HEK293T (cell line): ENCODE measurements around the gene CDC37.
A peak's percentile ranks its signal among the peaks of the same experiment; 100 is the strongest.

Experiments used
- ARNT ChIP-seq: fragments of 450-650 bp; IDR thresholded peaks from 2 replicates; pipeline ENCODE4 v1.6.1; 2017; ENCODE audit warnings: mild to moderate bottlenecking
- BHLHE40 ChIP-seq: fragments of 450-650 bp; IDR thresholded peaks from 2 replicates; pipeline ENCODE4 v1.6.1; 2016; ENCODE audit warnings: mild to moderate bottlenecking, moderate library complexity, borderline replicate concordance
- ELF4 ChIP-seq: fragments of 450-650 bp; IDR thresholded peaks from 2 replicates; pipeline ENCODE4 v1.6.1; 2017; ENCODE audit warnings: antibody characterized with exemption
- FOXA1 ChIP-seq: fragments of 450-650 bp; IDR thresholded peaks from 2 replicates; pipeline ENCODE4 v1.6.1; 2016; ENCODE audit warnings: mild to moderate bottlenecking
- FOXK2 ChIP-seq: fragments of 450-650 bp; IDR thresholded peaks from 2 replicates; pipeline ENCODE4 v1.6.1; 2016; ENCODE audit warnings: mild to moderate bottlenecking
- FOXM1 ChIP-seq: fragments of 450-650 bp; IDR thresholded peaks from 2 replicates; pipeline ENCODE4 v1.6.1; 2017; ENCODE audit warnings: mild to moderate bottlenecking, borderline replicate concordance
- HDGF ChIP-seq: fragments of 450-650 bp; IDR thresholded peaks from 2 replicates; pipeline ENCODE4 v1.6.1; 2017; ENCODE audit warnings: antibody characterized with exemption, borderline replicate concordance
- NFRKB ChIP-seq: fragments of 450-650 bp; IDR thresholded peaks from 2 replicates; pipeline ENCODE4 v1.6.1; 2016; ENCODE audit warnings: mild to moderate bottlenecking, moderate library complexity
- PKNOX1 ChIP-seq: fragments of 450-650 bp; IDR thresholded peaks from 2 replicates; pipeline ENCODE4 v1.6.1; 2016
- SP1 ChIP-seq: fragments of 450-650 bp; IDR thresholded peaks from 2 replicates; pipeline ENCODE4 v1.6.1; 2017
- SUZ12 ChIP-seq: fragments of 450-650 bp; IDR thresholded peaks from 2 replicates; pipeline ENCODE4 v1.6.1; 2016; ENCODE audit warnings: mild to moderate bottlenecking
- TARDBP ChIP-seq: fragments of 450-650 bp; IDR thresholded peaks from 2 replicates; pipeline ENCODE4 v1.6.1; 2016
- ZNF384 ChIP-seq: fragments of 450-650 bp; IDR thresholded peaks from 2 replicates; pipeline ENCODE4 v1.6.1; 2016

DNA sequence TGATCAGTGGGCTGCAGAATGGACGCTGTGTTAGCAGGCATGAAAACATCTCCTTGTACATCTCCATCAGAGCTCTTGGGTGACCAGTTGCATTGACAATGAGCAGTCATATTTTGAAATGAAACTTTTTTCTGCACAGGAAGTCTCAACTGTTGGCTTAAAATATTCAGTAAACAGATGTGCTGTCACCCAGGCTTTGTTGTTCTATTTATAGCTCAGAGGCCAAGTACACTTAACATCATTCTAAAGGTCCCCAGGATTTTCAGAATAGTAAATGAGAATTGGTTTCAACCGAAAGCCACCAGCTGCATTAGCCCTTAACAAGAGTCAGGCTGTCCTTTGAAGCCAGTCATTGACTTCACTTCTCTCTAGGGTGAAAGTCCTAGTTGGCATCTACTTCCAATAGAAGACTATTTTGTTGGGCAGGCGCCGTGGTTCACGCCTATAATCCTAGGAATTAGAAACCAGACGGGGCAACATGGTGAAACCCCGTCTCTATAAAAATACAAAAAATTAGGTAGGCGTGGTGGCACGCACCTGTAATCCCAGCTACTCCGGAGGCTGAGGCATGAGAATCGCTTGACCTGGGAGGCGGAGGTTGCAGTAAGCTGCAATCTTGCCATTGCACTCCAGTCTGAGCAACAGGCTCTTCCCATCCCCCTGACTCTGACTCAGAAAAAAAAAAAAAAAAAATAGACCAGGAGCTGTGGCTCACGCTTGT, 9.1 kb upstream of the CDC37 start:
- TF ChIP-seq PKNOX1 (no peak), FOXM1 (no peak), TARDBP (no peak), SUZ12 (no peak), FOXA1 (no peak), BHLHE40 (no peak), HDGF (no peak), FOXK2 (no peak), ARNT (no peak), SP1 (no peak), ELF4 (no peak), NFRKB (no peak), ZNF384 (peak; percentile 56)
